ENCODE measurements around the gene ARSB. TPM values are rescaled to one million over a fixed set of nuclear protein-coding genes. Genes with fewer than 3 reads are reported as not detected.
"Not testable (repeated sequence)": the region's sequence is repeated elsewhere in the genome, so short reads cannot be mapped to it uniquely, and the experiment has no call there.

The ARSB gene
- total RNA-seq, 1 donor from 2014 or later, result 14.6 TPM

DNA sequence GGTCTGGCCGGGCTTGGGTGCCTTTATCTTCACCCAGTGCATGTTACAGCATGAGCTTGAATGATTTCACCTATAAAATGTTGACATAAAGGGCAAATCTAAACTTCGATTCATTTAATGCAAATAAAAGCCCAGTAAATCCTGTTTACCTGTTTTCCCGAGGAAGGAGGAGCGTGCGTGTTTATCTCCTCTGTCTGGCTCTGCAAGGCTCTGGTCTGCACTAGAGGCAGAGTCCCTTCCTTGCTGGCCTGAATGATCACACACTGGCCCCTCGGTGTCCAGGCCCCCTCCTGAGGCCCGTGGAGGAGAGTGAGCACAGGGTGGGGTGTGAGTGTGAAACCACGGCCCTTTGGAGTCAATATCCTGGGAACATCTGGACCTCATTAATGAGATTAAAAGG is 211.5 kb downstream of the ARSB start:
- no peaks in the 10 kb centered on the region for H3K36me3 ChIP-seq (ENCODE audit: control insufficient read depth in 3 of 3, insufficient read depth in 3 of 3, low read length in 3 of 3)
- no peaks in the 10 kb centered on the region for H3K27me3 ChIP-seq (ENCODE audit: control insufficient read depth in 3 of 3, insufficient read depth in 3 of 3, low read length in 3 of 3)
- H3K4me3 ChIP-seq (ENCODE audit: low read length in 3 of 3), result no peak overlapping the region
- no peak overlapping the region for H3K9ac ChIP-seq (ENCODE audit: low read depth in 1 of 3, low read length in 3 of 3)
- H3K4me1 ChIP-seq (ENCODE audit: control insufficient read depth in 3 of 3, insufficient read depth in 3 of 3, low read length in 3 of 3), result no peaks in the 10 kb centered on the region
- no peak overlapping the region for H3K27ac ChIP-seq (ENCODE audit: low read depth, low read length)
- H3K9me3 ChIP-seq (ENCODE audit: control insufficient read depth in 3 of 3, low read length in 3 of 3), result no peaks in the 10 kb centered on the region

DNA sequence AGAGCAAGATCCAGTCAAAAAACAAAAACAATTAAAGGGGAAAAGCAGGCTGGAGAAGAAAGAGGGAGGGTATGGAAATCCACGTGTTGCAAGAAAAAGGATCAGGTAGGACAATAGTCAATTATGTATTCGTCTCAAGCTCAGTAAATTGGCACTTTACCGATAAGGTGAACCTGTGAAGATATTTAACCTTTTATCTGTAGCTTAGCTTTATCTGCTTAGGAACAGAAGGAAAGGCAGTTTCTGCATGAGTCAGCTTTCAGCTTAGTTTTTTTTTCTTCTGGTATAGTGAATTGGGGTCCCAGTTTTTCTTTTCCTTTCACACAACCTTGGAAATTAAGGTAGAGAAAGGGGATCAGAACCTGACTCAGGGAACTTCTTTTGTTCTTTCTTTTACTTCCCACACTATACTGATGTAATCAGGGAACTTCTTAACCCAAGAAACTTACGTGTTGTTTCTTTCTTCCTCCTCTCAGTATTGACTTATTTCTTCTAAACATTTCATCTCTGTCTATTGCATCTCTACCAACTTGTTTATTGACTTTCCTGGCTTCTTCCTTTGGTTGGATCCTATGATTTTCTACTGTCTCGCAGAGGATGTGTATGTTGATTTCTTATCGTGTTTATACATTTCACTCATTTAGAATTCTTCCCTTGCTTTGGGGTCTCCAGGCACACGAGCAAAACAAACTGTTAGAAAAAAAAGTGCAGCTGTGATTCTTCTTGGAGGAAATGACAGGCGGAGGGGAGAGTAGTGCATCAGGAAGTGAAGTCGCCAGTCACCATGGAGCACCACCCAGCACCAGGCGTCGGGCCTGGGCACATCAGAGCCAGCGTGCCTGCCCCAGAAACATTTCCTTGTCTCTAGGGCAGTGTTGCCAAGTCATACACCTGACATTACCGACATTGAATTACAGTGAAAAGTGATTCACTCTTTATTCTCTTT is 213.6 kb downstream of the ARSB start:
- H3K9ac ChIP-seq (ENCODE audit: low read depth in 1 of 3, low read length in 3 of 3), result no peak overlapping the region
- no peaks in the 10 kb centered on the region for H3K27me3 ChIP-seq (ENCODE audit: control insufficient read depth in 3 of 3, insufficient read depth in 3 of 3, low read length in 3 of 3)
- H3K9me3 ChIP-seq (ENCODE audit: control insufficient read depth in 3 of 3, low read length in 3 of 3), result no peaks in the 10 kb centered on the region
- H3K4me3 ChIP-seq (ENCODE audit: low read length in 3 of 3), result no peak overlapping the region
- H3K27ac ChIP-seq (ENCODE audit: low read depth, low read length), result no peak overlapping the region
- H3K4me1 ChIP-seq (ENCODE audit: control insufficient read depth in 3 of 3, insufficient read depth in 3 of 3, low read length in 3 of 3), result no peaks in the 10 kb centered on the region
- no peaks in the 10 kb centered on the region for H3K36me3 ChIP-seq (ENCODE audit: control insufficient read depth in 3 of 3, insufficient read depth in 3 of 3, low read length in 3 of 3)

DNA sequence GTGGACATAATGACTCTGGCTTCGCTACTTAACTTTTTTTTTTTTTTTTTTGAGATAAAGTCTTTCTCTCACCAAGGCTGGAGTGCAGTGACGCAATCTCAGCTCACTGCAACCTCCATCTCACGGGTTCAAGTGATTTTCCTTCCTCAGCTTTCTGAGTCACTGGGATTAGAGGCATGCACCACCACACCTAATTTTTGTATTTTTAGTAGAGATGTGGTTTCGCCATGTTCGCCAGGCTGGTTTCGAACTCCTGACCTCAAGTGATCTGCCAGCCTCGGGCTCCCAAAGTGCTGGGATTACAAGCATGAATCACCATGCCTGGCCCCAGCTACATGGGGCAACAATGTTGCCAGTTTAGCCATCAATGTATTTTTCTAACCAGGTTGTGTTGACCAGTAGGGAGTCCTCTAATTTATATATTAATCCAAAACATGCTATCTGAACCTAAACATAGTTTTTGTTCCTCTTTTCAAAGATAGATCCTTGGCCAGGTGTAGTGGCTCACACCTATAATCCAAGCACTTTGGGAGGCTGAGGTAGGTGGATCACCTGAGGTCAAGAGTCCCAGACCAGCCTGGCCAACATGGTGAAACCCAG is 216.2 kb downstream of the ARSB start:
- H3K4me1 ChIP-seq (ENCODE audit: control insufficient read depth in 3 of 3, insufficient read depth in 3 of 3, low read length in 3 of 3), result no peaks in the 10 kb centered on the region
- H3K4me3 ChIP-seq (ENCODE audit: low read length in 3 of 3), result no peak overlapping the region
- H3K27me3 ChIP-seq (ENCODE audit: control insufficient read depth in 3 of 3, insufficient read depth in 3 of 3, low read length in 3 of 3), result no peaks in the 10 kb centered on the region
- H3K9me3 ChIP-seq (ENCODE audit: control insufficient read depth in 3 of 3, low read length in 3 of 3), result no peaks in the 10 kb centered on the region
- no peak overlapping the region for H3K9ac ChIP-seq (ENCODE audit: low read depth in 1 of 3, low read length in 3 of 3)
- H3K27ac ChIP-seq (ENCODE audit: low read depth, low read length), result no peak overlapping the region
- no peaks in the 10 kb centered on the region for H3K36me3 ChIP-seq (ENCODE audit: control insufficient read depth in 3 of 3, insufficient read depth in 3 of 3, low read length in 3 of 3)

DNA sequence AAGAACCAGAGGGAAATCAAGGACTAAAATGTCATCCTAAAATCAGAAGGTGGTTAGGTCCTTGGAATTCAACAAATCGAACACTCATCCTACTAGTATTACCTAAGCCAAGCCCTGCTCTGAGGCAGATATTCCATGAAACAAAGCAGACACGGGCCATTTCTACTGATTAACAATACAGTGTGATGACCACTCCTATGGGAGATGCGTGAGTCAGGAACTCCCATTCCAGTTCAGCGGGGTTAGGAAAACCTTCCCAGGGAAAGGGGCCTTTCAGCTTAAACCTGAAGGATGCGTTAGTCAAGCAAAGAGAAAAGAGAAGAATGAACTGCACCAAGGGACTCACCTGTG is 218.7 kb downstream of the ARSB start:
- H3K4me3 ChIP-seq (ENCODE audit: low read length in 3 of 3), result no peak overlapping the region
- no peaks in the 10 kb centered on the region for H3K27me3 ChIP-seq (ENCODE audit: control insufficient read depth in 3 of 3, insufficient read depth in 3 of 3, low read length in 3 of 3)
- H3K9ac ChIP-seq (ENCODE audit: low read depth in 1 of 3, low read length in 3 of 3), result no peak overlapping the region
- no peaks in the 10 kb centered on the region for H3K4me1 ChIP-seq (ENCODE audit: control insufficient read depth in 3 of 3, insufficient read depth in 3 of 3, low read length in 3 of 3)
- H3K9me3 ChIP-seq (ENCODE audit: control insufficient read depth in 3 of 3, low read length in 3 of 3), result no peaks in the 10 kb centered on the region
- no peaks in the 10 kb centered on the region for H3K36me3 ChIP-seq (ENCODE audit: control insufficient read depth in 3 of 3, insufficient read depth in 3 of 3, low read length in 3 of 3)
- no peak overlapping the region for H3K27ac ChIP-seq (ENCODE audit: low read depth, low read length)

DNA sequence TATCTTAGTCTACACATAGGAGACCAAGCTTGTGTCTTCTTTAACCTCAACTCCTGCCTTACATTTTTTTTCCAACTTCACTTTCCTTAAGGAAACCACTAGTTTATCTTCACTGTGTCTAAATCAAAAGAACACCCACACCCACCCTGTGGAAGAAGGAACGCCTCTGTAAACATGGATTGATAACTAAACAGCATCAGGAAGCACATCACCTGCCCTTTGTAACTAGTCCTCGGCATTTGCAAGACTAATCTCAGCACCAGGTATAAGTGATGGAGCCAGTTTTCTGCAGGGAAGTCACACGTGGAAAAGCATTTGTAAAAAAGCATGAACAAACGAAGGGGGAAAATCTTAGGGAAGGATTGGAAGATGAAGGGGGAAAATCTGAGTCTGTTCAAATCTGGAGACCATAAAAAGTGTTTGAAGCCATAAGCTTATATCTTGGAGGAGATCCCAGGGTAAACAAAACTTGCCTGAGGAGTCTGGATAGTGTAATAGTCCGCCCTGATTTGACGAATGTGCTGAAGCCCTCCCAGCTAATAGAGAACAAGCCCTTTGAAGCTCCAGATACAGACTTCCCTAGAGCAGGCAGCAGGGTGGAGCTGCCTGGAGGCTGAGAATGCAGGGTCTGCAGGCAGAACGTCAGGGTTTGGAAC is 219.2 kb downstream of the ARSB start:
- Histone ChIP-seq H3K9ac (ENCODE audit: low read depth in 1 of 3, low read length in 3 of 3) (no peak overlapping the region), H3K27ac (ENCODE audit: low read depth, low read length) (no peak overlapping the region), H3K4me1 (ENCODE audit: control insufficient read depth in 3 of 3, insufficient read depth in 3 of 3, low read length in 3 of 3) (no peaks in the 10 kb centered on the region), H3K27me3 (ENCODE audit: control insufficient read depth in 3 of 3, insufficient read depth in 3 of 3, low read length in 3 of 3) (no peaks in the 10 kb centered on the region), H3K36me3 (ENCODE audit: control insufficient read depth in 3 of 3, insufficient read depth in 3 of 3, low read length in 3 of 3) (no peaks in the 10 kb centered on the region), H3K4me3 (ENCODE audit: low read length in 3 of 3) (no peak overlapping the region), H3K9me3 (ENCODE audit: control insufficient read depth in 3 of 3, low read length in 3 of 3) (no peaks in the 10 kb centered on the region)

DNA sequence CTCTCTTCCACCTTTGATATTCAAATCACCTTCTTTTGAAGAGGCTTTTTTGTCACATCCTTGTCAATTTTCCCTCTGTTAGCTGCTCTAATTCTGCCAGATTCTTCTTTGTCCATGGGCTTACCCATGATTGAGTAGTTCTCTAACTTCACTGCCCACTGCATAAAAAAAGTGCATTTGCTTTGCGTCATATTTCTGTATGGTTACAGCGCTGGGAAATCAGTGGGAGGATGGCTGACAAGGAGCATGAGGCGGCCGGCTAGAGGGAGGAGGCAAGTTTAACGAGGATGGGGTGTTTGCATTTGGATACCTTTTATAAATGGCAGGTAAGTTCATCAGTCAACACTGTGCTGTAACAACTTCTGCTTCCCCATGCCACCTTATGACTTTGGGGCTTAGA is 220.0 kb downstream of the ARSB start:
- Histone ChIP-seq H3K4me3 (ENCODE audit: low read length in 3 of 3) (no peak overlapping the region), H3K9me3 (ENCODE audit: control insufficient read depth in 3 of 3, low read length in 3 of 3) (no peaks in the 10 kb centered on the region), H3K9ac (ENCODE audit: low read depth in 1 of 3, low read length in 3 of 3) (no peak overlapping the region), H3K36me3 (ENCODE audit: control insufficient read depth in 3 of 3, insufficient read depth in 3 of 3, low read length in 3 of 3) (no peaks in the 10 kb centered on the region), H3K27ac (ENCODE audit: low read depth, low read length) (no peak overlapping the region), H3K27me3 (ENCODE audit: control insufficient read depth in 3 of 3, insufficient read depth in 3 of 3, low read length in 3 of 3) (no peaks in the 10 kb centered on the region), H3K4me1 (ENCODE audit: control insufficient read depth in 3 of 3, insufficient read depth in 3 of 3, low read length in 3 of 3) (no peaks in the 10 kb centered on the region)

DNA sequence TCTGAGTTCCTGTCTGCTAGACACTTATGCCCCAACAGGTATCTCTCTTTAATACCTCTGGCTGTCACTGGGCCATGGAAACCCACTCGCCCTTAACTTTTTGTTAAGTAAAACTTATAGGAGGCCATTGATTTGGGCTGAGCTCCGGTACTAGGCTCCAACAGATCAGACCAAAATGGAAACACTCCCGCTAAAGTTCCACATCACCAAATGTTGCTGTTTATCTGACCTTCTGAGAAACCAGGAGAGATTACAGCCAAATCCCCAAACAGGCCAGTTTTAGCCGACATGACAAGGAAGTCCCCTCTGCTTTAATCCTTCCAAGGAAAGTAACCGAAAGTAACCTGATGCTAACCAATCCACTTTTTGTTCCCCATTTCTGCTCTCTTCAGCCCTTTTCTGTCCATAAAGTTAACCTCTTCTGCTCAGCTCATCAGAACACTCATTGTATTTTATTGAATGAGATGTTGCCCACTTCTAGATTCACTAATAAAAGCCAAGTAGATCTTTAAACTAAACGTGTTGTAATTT is 221.4 kb downstream of the ARSB start:
- Histone ChIP-seq H3K4me1 (ENCODE audit: control insufficient read depth in 3 of 3, insufficient read depth in 3 of 3, low read length in 3 of 3) (no peaks in the 10 kb centered on the region), H3K27ac (ENCODE audit: low read depth, low read length) (no peak overlapping the region), H3K36me3 (ENCODE audit: control insufficient read depth in 3 of 3, insufficient read depth in 3 of 3, low read length in 3 of 3) (no peaks in the 10 kb centered on the region), H3K4me3 (ENCODE audit: low read length in 3 of 3) (no peak overlapping the region), H3K9ac (ENCODE audit: low read depth in 1 of 3, low read length in 3 of 3) (no peak overlapping the region), H3K9me3 (ENCODE audit: control insufficient read depth in 3 of 3, low read length in 3 of 3) (no peaks in the 10 kb centered on the region), H3K27me3 (ENCODE audit: control insufficient read depth in 3 of 3, insufficient read depth in 3 of 3, low read length in 3 of 3) (no peaks in the 10 kb centered on the region)

DNA sequence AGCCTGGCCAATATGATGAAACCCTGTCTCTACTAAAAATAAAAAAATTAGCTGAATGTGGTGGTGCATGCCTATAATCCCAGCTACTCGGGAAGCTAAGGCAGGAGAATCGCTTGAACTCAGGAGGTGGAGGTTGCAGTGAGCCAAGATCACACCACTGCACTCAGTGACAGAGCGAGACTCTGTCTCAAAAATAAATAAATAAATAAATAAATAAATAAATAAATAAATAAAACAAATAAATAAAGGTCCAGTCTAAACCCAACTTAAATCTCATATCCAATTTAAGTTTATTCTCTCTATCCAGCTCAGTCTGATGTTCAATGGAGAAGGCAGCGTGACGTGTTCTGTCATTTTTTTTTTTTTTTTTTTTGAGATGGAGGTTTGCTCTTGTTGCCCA is 222.4 kb downstream of the ARSB start:
- not testable (repeated sequence) for H3K27ac ChIP-seq (ENCODE audit: low read depth, low read length); H3K9ac ChIP-seq (ENCODE audit: low read depth in 1 of 3, low read length in 3 of 3); H3K36me3 ChIP-seq (ENCODE audit: control insufficient read depth in 3 of 3, insufficient read depth in 3 of 3, low read length in 3 of 3); H3K9me3 ChIP-seq (ENCODE audit: control insufficient read depth in 3 of 3, low read length in 3 of 3); H3K4me3 ChIP-seq (ENCODE audit: low read length in 3 of 3); H3K27me3 ChIP-seq (ENCODE audit: control insufficient read depth in 3 of 3, insufficient read depth in 3 of 3, low read length in 3 of 3); H3K4me1 ChIP-seq (ENCODE audit: control insufficient read depth in 3 of 3, insufficient read depth in 3 of 3, low read length in 3 of 3)

DNA sequence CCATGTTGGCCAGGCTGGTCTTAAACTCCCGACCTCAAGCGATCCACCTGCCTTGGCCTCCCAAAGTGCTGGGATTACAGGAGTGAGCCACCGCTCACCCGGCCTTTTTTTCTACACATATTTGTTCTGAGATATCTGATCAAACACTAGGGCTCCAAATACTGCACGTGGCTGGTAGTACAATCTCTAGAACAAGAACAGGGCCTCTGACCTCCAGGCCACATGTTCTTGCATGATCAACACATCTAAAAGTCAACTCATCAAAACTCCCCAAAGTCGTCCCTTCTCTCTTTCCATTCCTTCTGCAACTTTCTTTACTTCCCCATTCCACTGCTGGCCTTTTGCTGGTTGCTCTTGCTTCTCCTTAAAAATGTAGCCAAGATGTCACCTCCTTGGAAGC is 223.3 kb downstream of the ARSB start:
- H3K4me1 ChIP-seq (ENCODE audit: control insufficient read depth in 3 of 3, insufficient read depth in 3 of 3, low read length in 3 of 3), result peaks cover 0 to 4% (median 0%) of the 10 kb centered on the region in 3 donors
- H3K9me3 ChIP-seq (ENCODE audit: control insufficient read depth in 3 of 3, low read length in 3 of 3), result no peaks in the 10 kb centered on the region
- H3K36me3 ChIP-seq (ENCODE audit: control insufficient read depth in 3 of 3, insufficient read depth in 3 of 3, low read length in 3 of 3), result no peaks in the 10 kb centered on the region
- H3K27me3 ChIP-seq (ENCODE audit: control insufficient read depth in 3 of 3, insufficient read depth in 3 of 3, low read length in 3 of 3), result no peaks in the 10 kb centered on the region
- H3K27ac ChIP-seq (ENCODE audit: low read depth, low read length), result no peak overlapping the region
- no peak overlapping the region for H3K4me3 ChIP-seq (ENCODE audit: low read length in 3 of 3)
- no peak overlapping the region for H3K9ac ChIP-seq (ENCODE audit: low read depth in 1 of 3, low read length in 3 of 3)

DNA sequence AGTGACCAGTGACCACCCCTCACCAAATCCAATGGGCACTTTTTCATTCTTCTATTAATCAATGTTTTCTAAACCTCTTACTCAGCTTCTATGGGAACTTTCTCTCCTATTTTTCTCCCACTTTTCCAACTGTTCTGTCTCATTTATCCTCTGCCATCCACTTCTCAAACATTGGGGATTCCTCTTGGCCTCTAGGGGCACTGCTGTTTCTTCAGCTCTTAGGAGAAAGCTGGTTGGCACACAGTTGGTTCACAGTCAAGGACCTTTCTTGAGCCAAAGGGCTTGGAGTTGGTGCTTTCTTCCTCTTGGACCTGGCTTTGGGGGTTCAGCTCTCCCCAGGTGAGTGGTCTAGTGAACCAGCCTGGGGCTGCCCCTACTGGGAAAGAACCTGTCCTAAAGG is 224.3 kb downstream of the ARSB start:
- no peaks in the 10 kb centered on the region for H3K9me3 ChIP-seq (ENCODE audit: control insufficient read depth in 3 of 3, low read length in 3 of 3)
- no peak overlapping the region for H3K4me3 ChIP-seq (ENCODE audit: low read length in 3 of 3)
- H3K4me1 ChIP-seq (ENCODE audit: control insufficient read depth in 3 of 3, insufficient read depth in 3 of 3, low read length in 3 of 3), result peaks cover 0 to 4% (median 0%) of the 10 kb centered on the region in 3 donors
- H3K27ac ChIP-seq (ENCODE audit: low read depth, low read length), result no peak overlapping the region
- H3K9ac ChIP-seq (ENCODE audit: low read depth in 1 of 3, low read length in 3 of 3), result no peak overlapping the region
- H3K36me3 ChIP-seq (ENCODE audit: control insufficient read depth in 3 of 3, insufficient read depth in 3 of 3, low read length in 3 of 3), result no peaks in the 10 kb centered on the region
- H3K27me3 ChIP-seq (ENCODE audit: control insufficient read depth in 3 of 3, insufficient read depth in 3 of 3, low read length in 3 of 3), result no peaks in the 10 kb centered on the region
